Measurements from ENCODE around the gene RGS6.

DNA sequence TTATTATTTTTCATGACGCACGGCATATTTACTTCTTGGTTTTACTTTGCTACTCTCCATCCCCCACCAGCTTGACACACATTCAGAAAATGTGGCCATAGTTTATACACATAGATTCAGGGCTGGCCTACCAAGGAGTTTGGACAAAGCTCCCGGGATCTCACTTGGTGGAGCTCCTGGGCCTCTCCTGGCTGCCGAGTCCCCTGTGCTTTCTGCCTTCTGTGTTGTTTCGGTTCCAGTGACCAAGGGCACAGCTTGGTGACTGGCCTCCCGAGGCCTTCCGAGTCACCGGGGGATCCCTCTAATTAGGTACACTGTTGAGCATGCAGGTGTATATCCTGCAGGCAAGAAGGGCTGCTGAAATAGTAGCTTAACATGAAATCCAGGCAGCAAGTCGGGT is 63.5 kb downstream of the RGS6 start:
- no peak for TF ChIP-seq CTCF (IDR thresholded peaks at IDR 0.05; ENCODE audit: low read length)
- no peak for TF ChIP-seq EZH2 (IDR thresholded peaks at IDR 0.05; ENCODE audit: borderline replicate concordance, low read length)

Data from OCI-LY1 (cell line).